NCI-H146 treated with DMSO at 0.1 percent for 48 hours (cell line): Measurements from ENCODE around the gene KCNJ18.
"Not testable (repeated sequence)": the region's sequence is repeated elsewhere in the genome, so short reads cannot be mapped to it uniquely, and the experiment has no call there.

Source experiments
- DNase-seq: peaks from one replicate; lab custom pipeline; 2025; ENCODE audit not compliant: unreplicated experiment; lab: John Stamatoyannopoulos, UW

KCNJ18 gene

GRCh38 chr17:21670361-21671155, 21.8 kb upstream of the KCNJ18 start:
- not testable (repeated sequence) for DNase-seq

- DNase-seq: not testable (repeated sequence)
These were observed 20.9 kb upstream of the KCNJ18 start for GRCh38 chr17:21671437-21671836.

DNA sequence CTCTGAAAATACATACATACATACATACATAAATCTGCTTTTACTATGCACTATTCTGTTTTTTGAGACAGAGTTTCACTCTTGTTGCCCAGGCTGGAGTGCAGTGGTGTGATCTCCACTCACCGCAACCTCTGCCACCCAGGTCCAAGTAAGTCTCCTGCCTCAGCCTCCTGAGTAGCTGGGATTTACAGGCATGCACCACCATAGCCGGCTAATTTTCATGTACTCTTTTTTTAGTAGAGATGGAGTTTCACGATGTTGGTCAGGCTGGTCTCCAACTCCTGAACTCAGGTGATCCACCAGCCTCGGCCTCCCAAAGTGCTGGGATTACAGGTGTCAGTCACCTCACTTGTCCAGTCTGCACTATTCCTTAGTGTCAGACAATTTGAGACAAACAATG, 20.5 kb upstream of the KCNJ18 start:
- DNase-seq: not testable (repeated sequence)

DNA sequence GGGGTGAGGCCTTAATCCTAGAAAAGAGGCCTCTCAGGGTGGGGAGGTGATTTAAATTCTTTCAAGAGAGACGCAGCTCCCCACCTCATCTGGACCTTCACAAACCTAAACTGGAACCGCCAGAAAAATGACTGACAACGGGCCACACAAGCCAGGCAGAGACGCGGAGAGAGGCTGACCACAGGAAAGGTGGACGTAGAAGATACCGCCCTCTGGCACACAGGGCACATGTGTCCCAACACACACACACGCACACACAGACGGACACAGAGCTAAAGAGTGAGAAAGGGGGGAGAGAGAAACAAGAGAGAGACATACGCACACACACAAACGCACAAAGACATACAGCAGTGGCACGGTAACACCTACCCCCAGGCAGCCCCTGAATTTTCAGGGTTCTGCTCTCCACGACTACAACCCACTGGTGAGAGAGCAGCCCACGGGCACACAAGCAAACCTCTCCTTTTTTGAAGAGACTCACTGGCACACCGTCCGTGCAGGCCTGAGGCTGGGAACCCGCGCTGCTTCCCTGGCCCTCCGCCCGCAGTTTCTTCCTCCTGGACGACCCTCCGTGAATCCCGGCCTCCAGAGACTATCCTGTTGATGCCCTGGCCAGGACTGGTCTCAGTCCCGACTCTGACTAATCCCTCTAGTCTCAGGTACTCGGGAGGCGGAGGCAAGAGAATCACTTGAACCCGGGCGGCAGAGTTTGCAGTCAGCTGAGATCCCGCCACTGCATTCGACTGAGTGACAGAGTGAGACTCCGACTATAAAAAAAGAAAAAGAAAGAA, 18.7 kb upstream of the KCNJ18 start:
- not testable (repeated sequence) for DNase-seq

GRCh38 chr17:21674242-21674731, 18.0 kb upstream of the KCNJ18 start:
- no peak for DNase-seq

GRCh38 chr17:21674891-21675738, 17.2 kb upstream of the KCNJ18 start:
- not testable (repeated sequence) for DNase-seq

- DNase-seq: not testable (repeated sequence)
These were observed 16.6 kb upstream of the KCNJ18 start for GRCh38 chr17:21675739-21676130.

- DNase-seq: no peak
These were observed 15.8 kb upstream of the KCNJ18 start for GRCh38 chr17:21676281-21677111.

- no peak for DNase-seq
These were observed 15.0 kb upstream of the KCNJ18 start for GRCh38 chr17:21677126-21677910.

GRCh38 chr17:21677911-21678310, 14.4 kb upstream of the KCNJ18 start:
- no peak for DNase-seq

GRCh38 chr17:21678393-21679081, 13.8 kb upstream of the KCNJ18 start:
- DNase-seq: no peak

DNA sequence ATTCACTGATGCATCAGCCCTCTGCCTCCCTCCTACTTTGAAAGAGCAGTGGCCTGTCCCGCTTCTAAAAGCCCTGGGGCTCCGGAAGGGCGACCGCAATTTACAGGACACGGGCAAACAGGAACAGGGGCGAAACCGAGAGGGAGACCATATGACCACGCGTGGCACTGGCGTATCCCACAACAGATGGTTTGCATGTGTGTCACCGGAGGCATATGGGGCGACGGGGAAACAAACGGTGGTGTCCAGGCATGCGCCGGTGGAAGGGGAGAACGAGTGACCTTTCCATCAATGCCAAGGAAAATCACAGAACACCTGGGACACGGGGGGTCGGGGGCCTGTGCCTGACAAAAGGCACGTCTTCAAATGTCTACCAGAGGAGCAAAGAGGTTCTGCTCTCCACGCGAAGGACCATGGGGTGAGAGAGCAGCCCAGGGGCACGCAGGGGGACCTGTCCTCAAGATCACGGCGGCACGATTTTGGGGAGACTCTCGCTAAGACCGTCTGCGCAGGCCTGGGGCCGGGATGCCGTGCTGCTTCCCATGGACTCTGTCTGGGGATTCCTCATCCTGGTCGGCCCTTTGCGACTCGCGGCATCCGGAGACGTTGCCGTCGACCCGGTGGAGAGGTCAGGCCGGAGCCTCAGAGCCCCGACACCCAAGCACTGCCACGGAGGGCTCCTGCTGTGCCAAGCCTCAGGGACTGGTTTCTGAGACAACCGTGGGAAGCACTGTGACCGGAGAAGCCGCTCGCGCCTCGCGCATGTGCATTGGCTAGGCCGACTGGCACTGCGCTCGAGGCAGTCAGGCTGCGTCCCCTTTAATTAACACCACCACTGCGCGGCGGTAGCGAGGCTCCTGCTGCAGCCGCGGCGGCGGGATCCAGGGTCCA, 12.8 kb upstream of the KCNJ18 start:
- DNase-seq: no peak

- DNase-seq: no peak
These were observed 12.0 kb upstream of the KCNJ18 start for GRCh38 chr17:21680366-21680765.

DNA sequence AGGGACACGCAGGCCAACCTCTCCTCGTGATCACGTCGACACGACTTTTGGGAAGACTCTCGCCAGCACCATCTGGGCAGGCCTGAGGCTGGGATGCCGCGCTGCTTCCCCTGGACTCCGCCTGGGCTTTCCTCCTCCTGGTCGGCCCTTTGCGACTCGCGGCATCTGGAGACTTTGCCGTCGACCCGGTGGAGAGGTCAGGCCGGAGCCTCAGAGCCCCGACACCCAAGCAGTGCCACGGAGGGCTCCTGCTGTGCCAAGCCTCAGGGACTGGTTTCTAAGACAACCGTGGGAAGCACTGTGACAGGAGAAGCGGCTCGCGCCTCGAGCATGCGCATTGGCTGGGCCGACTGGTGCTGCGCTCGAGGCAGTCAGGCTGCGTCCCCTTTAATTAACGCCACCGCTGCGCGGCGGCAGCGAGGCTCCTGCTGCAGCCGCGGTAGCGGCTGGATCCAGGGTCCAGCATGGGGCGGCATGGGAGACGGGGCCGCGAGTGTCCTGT, 11.4 kb upstream of the KCNJ18 start:
- DNase-seq: not testable (repeated sequence)

- DNase-seq: not testable (repeated sequence)
These were observed 10.7 kb upstream of the KCNJ18 start for GRCh38 chr17:21681576-21681975.

- DNase-seq: not testable (repeated sequence)
These were observed 10.2 kb upstream of the KCNJ18 start for GRCh38 chr17:21682130-21682529.

DNA sequence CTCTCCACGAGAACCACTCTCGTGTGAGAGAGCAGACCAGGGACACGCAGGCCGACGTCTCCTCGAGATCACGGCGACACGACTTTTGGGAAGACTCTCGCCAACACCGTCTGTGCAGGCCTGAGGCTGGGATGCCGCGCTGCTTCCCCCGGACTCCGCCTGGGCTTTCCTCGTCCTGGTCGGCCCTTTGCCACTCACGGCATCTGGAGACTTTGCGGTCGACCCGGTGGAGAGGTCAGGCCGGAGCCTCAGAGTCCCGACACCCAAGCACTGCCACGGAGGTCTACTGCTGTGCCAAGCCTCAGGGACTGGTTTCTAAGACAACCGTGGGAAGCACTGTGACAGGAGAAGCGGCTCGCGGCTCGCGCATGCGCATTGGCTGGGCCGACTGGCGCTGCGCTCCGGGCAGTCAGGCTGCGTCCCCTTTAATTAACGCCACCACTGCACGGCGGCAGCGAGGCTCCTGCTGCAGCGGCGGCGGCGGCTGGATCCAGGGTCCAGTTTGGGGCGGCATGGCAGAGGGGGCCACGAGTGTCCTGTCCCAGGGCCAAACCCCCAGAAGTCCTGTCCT, 9.1 kb upstream of the KCNJ18 start:
- DNase-seq: not testable (repeated sequence)
